Hepatocyte (in vitro differentiated cells): Measurements from ENCODE around the gene FBXO48.

ENCODE experiments used
- CTCF ChIP-seq: fragments of 200-600 bp; sonication (generic); IDR thresholded peaks from 2 replicates; pipeline ENCODE4 v1.5.1; 2016; ENCODE audit warnings: antibody characterized with exemption, mild to moderate bottlenecking; ENCODE audit not compliant: poor library complexity
- EZH2 ChIP-seq: fragments of 200-600 bp; sonication (generic); IDR thresholded peaks from 2 replicates; pipeline ENCODE4 v1.6.1; 2016; ENCODE audit warnings: antibody characterized with exemption, mild to moderate bottlenecking, borderline replicate concordance

- TF ChIP-seq CTCF (no peak), EZH2 (no peak)
Measured at GRCh38 chr2:68411397-68412126, 55.5 kb downstream of the FBXO48 start.
